Liver (tissue), 9 donors: ENCODE data around the gene CATSPER3. TPM values are rescaled to one million over a fixed set of nuclear protein-coding genes. Genes with fewer than 3 reads are reported as not detected.

ENCODE experiments used
- DNase-seq: peaks from one replicate; pipeline ENCODE4 v3.0.0-alpha.2; 2017; ENCODE audit warnings: low spot score
- H3K27ac ChIP-seq, 2 donors: one replicate each; pipeline ENCODE4 v1.7.0; 2013; ENCODE audit warnings: inconsistent platforms in 2 of 2, low read length in 2 of 2, control low read depth in 1 of 2, low read depth in 1 of 2, mild to moderate bottlenecking in 1 of 2
- H3K27me3 ChIP-seq, 4 donors: one replicate each; pipeline versions ENCODE4 v1.6.1 to v1.7.0; 2013; ENCODE audit warnings: low read length in 3 of 4, inconsistent platforms in 1 of 4, mild to moderate bottlenecking in 1 of 4, moderate library complexity in 1 of 4; ENCODE audit not compliant: control insufficient read depth in 4 of 4, insufficient read depth in 4 of 4
- H3K36me3 ChIP-seq, 4 donors: one replicate each; pipeline versions ENCODE4 v1.6.1 to v1.7.0; 2013; ENCODE audit warnings: low read length in 3 of 4, mild to moderate bottlenecking in 3 of 4, low read depth in 1 of 4, moderate library complexity in 1 of 4; ENCODE audit not compliant: control insufficient read depth in 4 of 4, insufficient read depth in 3 of 4
- H3K4me1 ChIP-seq, 4 donors: one replicate each; pipeline versions ENCODE4 v1.6.1 to v1.7.0; 2013; ENCODE audit warnings: low read length in 3 of 4, mild to moderate bottlenecking in 3 of 4, moderate library complexity in 1 of 4; ENCODE audit not compliant: control insufficient read depth in 4 of 4, insufficient read depth in 4 of 4
- H3K4me3 ChIP-seq, 3 donors: one replicate each; pipeline versions ENCODE4 v1.6.1 to v1.7.0; 2013; ENCODE audit warnings: low read length in 3 of 3, control low read depth in 1 of 3, low read depth in 1 of 3, mild to moderate bottlenecking in 1 of 3
- H3K9ac ChIP-seq, 2 donors: one replicate each; pipeline ENCODE4 v1.7.0; 2013; ENCODE audit warnings: low read length in 2 of 2, mild to moderate bottlenecking in 2 of 2, moderate library complexity in 2 of 2, control low read depth in 1 of 2, low read depth in 1 of 2
- H3K9me3 ChIP-seq, 4 donors: one replicate each; pipeline versions ENCODE4 v1.6.1 to v1.7.0; 2013; ENCODE audit warnings: low read length in 3 of 4; ENCODE audit not compliant: control insufficient read depth in 4 of 4
- EGR1 ChIP-seq, 2 donors: IDR thresholded peaks; 2 replicates each; pipeline ENCODE4 v1.6.1; 2016 to 2018; ENCODE audit warnings: antibody characterized with exemption in 2 of 2, low read depth in 2 of 2
- FOXA1 ChIP-seq: IDR thresholded peaks from 2 replicates; pipeline ENCODE4 v1.6.1; 2016; ENCODE audit warnings: antibody characterized with exemption
- FOXA2 ChIP-seq: IDR thresholded peaks from 2 replicates; pipeline ENCODE4 v1.6.1; 2016; ENCODE audit warnings: antibody characterized with exemption
- GABPA ChIP-seq, 2 donors: IDR thresholded peaks in 1 of 2; conservative IDR thresholded peaks in 1 of 2; 2 replicates each; pipeline ENCODE4 v1.6.1; 2016; ENCODE audit warnings: antibody characterized with exemption in 2 of 2, mild to moderate bottlenecking in 1 of 2, moderate library complexity in 1 of 2
- HNF4A ChIP-seq, 2 donors: conservative IDR thresholded peaks; 2 replicates each; pipeline ENCODE4 v1.6.1; 2016; ENCODE audit warnings: antibody characterized with exemption in 2 of 2, mild to moderate bottlenecking in 2 of 2
- HNF4G ChIP-seq: IDR thresholded peaks from 2 replicates; pipeline ENCODE4 v1.6.1; 2016; ENCODE audit warnings: antibody characterized with exemption
- JUND ChIP-seq, 2 donors: IDR thresholded peaks; 2 replicates each; pipeline ENCODE4 v1.6.1; 2016; ENCODE audit warnings: antibody characterized with exemption in 2 of 2
- RXRA ChIP-seq, 2 donors: IDR thresholded peaks; 2 replicates each; pipeline ENCODE4 v1.6.1; 2017 to 2018; ENCODE audit warnings: antibody characterized with exemption in 2 of 2, mild to moderate bottlenecking in 1 of 2
- SP1 ChIP-seq: IDR thresholded peaks from 2 replicates; pipeline ENCODE4 v1.6.1; 2018; ENCODE audit warnings: antibody characterized with exemption, mild to moderate bottlenecking
- TAF1 ChIP-seq: conservative IDR thresholded peaks from 2 replicates; pipeline ENCODE4 v1.6.1; 2016; ENCODE audit warnings: antibody characterized with exemption, mild to moderate bottlenecking
- YY1 ChIP-seq: IDR thresholded peaks from 2 replicates; pipeline ENCODE4 v1.6.1; 2016; ENCODE audit warnings: antibody characterized with exemption, mild to moderate bottlenecking
- whole genome bisulfite sequencing: extraction: QIAGEN DNeasy Blood & Tissue Kit; methylation state at CpG from one replicate; pipeline ENCODE4 v1.1.7; 2013; 5-methylcytosine and 5-hydroxymethylcytosine counted together
- polyA plus RNA-seq, 2 donors: library from polyadenylated mRNA; stranded (reverse) in 1 of 2; unstranded in 1 of 2; fragments of 200-250 nt in 1 of 2; fragments of >200 nt in 1 of 2; fragmentation: Nextera tagmentation in 1 of 2; extraction: Ambion mirVana in 1 of 2; gene quantifications; one replicate each; pipeline versions ENCODE4 v1.2.1 to v1.2.3, GENCODE V29; 2013 to 2015
- total RNA-seq, 2 donors: library from RNA; depleted of rRNA; stranded (reverse); fragments of >200 nt; gene quantifications; one replicate each; pipeline ENCODE4 v1.2.3, GENCODE V29; 2014
- TF ChIP-seq, protein P1 (sequence below): IDR thresholded peaks from 2 replicates; pipeline ENCODE4 v1.6.1; 2016; ENCODE audit warnings: antibody characterized with exemption, mild to moderate bottlenecking
- TF ChIP-seq, protein P2 (sequence below): fragments of 150-350 bp; IDR thresholded peaks from 2 replicates; pipeline ENCODE4 v1.5.1; 2017; ENCODE audit warnings: improper control_type of control experiment, low read depth, low read length; ENCODE audit not compliant: missing input control
- TF ChIP-seq, protein P3 (sequence below): IDR thresholded peaks from 2 replicates; pipeline ENCODE4 v1.6.1; 2016; ENCODE audit warnings: antibody characterized with exemption
- donor health status: healthy.
- donor health status: healthy.
- donor health status: healthy.
- donor health status: healthy.
- donor health status: healthy.

The CATSPER3 gene
- total and polyA plus RNA-seq, 4 donors = 0.28 to 0.37 (median 0.34) TPM

DNA sequence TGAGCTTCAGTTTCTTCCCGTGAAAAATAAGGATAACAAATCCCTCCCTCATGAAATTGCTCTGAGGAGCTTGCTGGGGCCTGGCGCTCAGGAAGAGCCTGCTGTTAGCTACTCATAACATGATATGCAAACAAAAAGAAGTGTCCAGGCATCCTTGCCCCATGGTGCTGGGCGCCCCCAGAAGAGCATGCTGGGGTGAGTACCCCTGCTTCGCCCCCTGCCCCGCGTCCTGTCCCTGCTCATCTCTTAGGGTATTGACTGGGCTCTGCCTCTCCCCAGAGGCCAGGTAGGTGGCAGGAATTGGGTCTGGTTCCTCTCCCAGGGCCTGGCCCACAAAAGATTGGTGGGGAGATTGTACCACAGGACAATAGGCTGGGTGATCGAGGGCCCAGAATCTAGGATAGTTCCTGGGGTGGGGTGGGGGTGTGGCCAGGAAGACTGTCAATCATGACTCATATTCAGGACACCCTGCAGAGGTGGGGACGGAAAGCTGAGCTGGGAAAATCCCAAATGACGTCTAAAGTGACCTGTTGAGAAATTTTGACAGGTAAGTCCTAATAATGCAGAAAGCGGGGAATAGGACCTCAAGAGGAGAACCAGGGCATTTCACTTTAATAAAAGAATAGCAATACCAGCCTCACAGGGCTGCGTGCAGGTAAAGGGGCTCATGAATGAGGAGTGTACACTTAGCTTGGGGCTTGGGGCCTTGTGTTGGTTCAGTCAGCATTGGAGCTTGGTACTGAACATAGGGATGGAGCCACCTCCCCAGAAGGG lies 57.4 kb downstream of the CATSPER3 start (continued):
- TF ChIP-seq, protein P1, sequence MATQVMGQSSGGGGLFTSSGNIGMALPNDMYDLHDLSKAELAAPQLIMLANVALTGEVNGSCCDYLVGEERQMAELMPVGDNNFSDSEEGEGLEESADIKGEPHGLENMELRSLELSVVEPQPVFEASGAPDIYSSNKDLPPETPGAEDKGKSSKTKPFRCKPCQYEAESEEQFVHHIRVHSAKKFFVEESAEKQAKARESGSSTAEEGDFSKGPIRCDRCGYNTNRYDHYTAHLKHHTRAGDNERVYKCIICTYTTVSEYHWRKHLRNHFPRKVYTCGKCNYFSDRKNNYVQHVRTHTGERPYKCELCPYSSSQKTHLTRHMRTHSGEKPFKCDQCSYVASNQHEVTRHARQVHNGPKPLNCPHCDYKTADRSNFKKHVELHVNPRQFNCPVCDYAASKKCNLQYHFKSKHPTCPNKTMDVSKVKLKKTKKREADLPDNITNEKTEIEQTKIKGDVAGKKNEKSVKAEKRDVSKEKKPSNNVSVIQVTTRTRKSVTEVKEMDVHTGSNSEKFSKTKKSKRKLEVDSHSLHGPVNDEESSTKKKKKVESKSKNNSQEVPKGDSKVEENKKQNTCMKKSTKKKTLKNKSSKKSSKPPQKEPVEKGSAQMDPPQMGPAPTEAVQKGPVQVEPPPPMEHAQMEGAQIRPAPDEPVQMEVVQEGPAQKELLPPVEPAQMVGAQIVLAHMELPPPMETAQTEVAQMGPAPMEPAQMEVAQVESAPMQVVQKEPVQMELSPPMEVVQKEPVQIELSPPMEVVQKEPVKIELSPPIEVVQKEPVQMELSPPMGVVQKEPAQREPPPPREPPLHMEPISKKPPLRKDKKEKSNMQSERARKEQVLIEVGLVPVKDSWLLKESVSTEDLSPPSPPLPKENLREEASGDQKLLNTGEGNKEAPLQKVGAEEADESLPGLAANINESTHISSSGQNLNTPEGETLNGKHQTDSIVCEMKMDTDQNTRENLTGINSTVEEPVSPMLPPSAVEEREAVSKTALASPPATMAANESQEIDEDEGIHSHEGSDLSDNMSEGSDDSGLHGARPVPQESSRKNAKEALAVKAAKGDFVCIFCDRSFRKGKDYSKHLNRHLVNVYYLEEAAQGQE = no peak

DNA sequence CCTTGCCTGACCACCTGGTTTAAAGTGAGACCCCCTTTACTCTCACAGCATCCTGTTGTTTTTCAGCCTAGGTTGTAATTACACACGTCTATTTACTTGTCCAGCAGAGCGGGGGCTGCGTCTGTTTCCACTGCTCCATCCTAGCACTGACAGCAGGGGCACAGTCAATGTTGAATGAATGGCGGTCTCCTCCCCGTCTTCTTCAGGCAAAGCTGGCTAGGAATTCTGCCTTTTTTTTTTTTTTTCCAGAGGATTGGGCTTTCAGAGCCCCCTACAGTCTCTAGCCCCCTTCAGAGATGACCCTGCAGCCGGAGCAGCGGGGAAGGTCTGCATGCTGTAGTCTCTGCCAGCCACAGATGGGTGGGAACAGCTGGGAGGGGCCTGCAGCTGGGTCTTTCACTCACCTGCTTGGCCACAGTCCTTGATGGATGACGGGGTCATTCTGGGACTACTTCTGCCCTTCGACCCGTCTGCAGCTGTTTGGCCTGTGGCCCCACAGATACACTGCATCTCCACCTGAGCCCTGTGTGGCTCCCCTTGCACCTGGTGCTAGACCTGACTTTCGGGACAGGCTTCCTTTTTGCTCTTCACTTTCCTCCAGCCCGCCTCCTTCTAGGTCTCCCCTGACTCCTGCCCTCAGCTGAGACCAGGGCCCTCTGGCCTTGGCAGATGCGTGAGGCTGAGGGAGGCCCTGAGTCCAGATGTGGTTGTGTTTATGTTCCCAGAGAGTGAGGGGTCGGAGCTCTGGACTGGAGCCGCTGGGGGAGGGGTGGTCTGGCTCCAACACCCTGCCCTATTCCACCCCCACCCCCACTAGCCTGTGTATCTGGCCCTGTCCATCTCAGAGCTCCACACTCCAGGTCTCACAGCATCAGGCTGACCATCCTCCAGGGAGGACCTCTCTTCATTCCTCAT lies 58.3 kb downstream of the CATSPER3 start:
- Histone ChIP-seq H3K9me3 (peaks cover 0 to 15% (median 5%) of the 10 kb centered on the region in 4 donors), H3K27ac (no peak overlapping the region), H3K9ac (no peak overlapping the region), H3K36me3 (no peaks in the 10 kb centered on the region), H3K4me3 (no peak overlapping the region), H3K4me1 (peaks cover 6 to 13% (median 9%) of the 10 kb centered on the region in 4 donors), H3K27me3 (peaks cover 0 to 21% (median 11%) of the 10 kb centered on the region in 4 donors)
- 84% methylated on average over 15 of the region's 15 CpGs for WGBS
- DNase-seq = no peak
- TF ChIP-seq, protein P1 = no peak
- TF ChIP-seq, protein P2, sequence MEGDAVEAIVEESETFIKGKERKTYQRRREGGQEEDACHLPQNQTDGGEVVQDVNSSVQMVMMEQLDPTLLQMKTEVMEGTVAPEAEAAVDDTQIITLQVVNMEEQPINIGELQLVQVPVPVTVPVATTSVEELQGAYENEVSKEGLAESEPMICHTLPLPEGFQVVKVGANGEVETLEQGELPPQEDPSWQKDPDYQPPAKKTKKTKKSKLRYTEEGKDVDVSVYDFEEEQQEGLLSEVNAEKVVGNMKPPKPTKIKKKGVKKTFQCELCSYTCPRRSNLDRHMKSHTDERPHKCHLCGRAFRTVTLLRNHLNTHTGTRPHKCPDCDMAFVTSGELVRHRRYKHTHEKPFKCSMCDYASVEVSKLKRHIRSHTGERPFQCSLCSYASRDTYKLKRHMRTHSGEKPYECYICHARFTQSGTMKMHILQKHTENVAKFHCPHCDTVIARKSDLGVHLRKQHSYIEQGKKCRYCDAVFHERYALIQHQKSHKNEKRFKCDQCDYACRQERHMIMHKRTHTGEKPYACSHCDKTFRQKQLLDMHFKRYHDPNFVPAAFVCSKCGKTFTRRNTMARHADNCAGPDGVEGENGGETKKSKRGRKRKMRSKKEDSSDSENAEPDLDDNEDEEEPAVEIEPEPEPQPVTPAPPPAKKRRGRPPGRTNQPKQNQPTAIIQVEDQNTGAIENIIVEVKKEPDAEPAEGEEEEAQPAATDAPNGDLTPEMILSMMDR = no peak
- no peak for TF ChIP-seq RXRA (IDR thresholded peaks at IDR 0.05)
- no peak for TF ChIP-seq JUND (IDR thresholded peaks at IDR 0.05)
- no peak for TF ChIP-seq SP1
- TF ChIP-seq HNF4G = no peak
- TF ChIP-seq YY1 = no peak
- TF ChIP-seq, protein P3, sequence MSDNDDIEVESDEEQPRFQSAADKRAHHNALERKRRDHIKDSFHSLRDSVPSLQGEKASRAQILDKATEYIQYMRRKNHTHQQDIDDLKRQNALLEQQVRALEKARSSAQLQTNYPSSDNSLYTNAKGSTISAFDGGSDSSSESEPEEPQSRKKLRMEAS = no peak
- no peak for TF ChIP-seq EGR1 (IDR thresholded peaks at IDR 0.05; ENCODE audit: low read depth in 2 of 2)
- TF ChIP-seq GABPA (IDR thresholded peaks at IDR 0.05 in 1 of 2, conservative IDR thresholded peaks at IDR 0.05 in 1 of 2) = no peak
- TF ChIP-seq TAF1 = no peak
- no peak for TF ChIP-seq HNF4A (conservative IDR thresholded peaks at IDR 0.05)
- no peak for TF ChIP-seq FOXA2
- TF ChIP-seq FOXA1 = no peak
